Measurements from ENCODE around the gene FNBP1.

FNBP1 gene

DNA sequence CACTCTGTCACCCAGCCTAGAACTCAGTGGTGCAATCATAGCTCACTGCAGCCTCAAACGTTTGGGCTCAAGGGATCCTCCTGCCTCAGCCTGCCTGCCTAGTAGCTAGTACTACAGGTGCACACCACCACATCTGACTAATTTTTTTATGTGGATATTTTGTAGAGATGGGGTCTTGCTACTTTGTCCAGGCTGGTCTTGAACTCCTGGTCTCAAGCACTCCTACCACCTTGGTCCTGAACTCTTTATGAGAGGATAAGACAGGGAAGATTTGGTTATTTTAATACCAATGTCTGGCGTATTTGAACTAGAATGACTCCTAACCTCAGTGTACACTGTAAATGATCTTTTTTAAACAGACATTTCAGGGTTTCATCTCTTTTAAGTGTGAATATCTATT is 19.8 kb upstream of the FNBP1 start:
- no peaks in the 10 kb centered on the region for H3K4me1 ChIP-seq (ENCODE audit: low read length)

GRCh38 chr9:130060296-130060695 is 17.3 kb upstream of the FNBP1 start:
- Histone ChIP-seq H3K9me2 (replicated peaks; ENCODE audit: insufficient read depth, low read length) (no peaks in the 10 kb centered on the region), H3K4me1 (ENCODE audit: low read length) (no peaks in the 10 kb centered on the region), H3K4me2 (ENCODE audit: low read depth, low read length) (no peak overlapping the region), H2AFZ (ENCODE audit: low read length) (no peak overlapping the region), H3F3A (ENCODE audit: insufficient read depth, low read length) (no peaks in the 10 kb centered on the region), H3K9ac (ENCODE audit: low read length) (no peak overlapping the region), H3K4me3 (ENCODE audit: low read length) (no peak overlapping the region), H3K79me2 (ENCODE audit: low read length) (peaks cover 72% of the 10 kb centered on the region), H3K27me3 (replicated peaks; ENCODE audit: insufficient read depth, low read length) (no peaks in the 10 kb centered on the region), H3K9me3 (replicated peaks; ENCODE audit: insufficient read depth, low read length) (no peaks in the 10 kb centered on the region), H4K20me1 (ENCODE audit: insufficient read depth, low read length) (no peaks in the 10 kb centered on the region), H3K36me3 (replicated peaks; ENCODE audit: insufficient read depth, low read length) (no peaks in the 10 kb centered on the region), H3K27ac (ENCODE audit: low read length) (no peak overlapping the region)
- TF ChIP-seq, protein P1, sequence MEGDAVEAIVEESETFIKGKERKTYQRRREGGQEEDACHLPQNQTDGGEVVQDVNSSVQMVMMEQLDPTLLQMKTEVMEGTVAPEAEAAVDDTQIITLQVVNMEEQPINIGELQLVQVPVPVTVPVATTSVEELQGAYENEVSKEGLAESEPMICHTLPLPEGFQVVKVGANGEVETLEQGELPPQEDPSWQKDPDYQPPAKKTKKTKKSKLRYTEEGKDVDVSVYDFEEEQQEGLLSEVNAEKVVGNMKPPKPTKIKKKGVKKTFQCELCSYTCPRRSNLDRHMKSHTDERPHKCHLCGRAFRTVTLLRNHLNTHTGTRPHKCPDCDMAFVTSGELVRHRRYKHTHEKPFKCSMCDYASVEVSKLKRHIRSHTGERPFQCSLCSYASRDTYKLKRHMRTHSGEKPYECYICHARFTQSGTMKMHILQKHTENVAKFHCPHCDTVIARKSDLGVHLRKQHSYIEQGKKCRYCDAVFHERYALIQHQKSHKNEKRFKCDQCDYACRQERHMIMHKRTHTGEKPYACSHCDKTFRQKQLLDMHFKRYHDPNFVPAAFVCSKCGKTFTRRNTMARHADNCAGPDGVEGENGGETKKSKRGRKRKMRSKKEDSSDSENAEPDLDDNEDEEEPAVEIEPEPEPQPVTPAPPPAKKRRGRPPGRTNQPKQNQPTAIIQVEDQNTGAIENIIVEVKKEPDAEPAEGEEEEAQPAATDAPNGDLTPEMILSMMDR (IDR thresholded peaks at IDR 0.05; ENCODE audit: low read length): no peak
- no peak for TF ChIP-seq EZH2 (optimal IDR thresholded peaks at IDR 0.05; ENCODE audit: low read depth, low read length)
- no peak for TF ChIP-seq EZH2phosphoT487 (IDR thresholded peaks at IDR 0.05; ENCODE audit: low read length)
- DNase-seq: no peak

More for the DNA sequence above, 19.8 kb upstream of the FNBP1 start:
- Histone ChIP-seq H2AFZ (ENCODE audit: low read length) (no peak overlapping the region), H4K20me1 (ENCODE audit: insufficient read depth, low read length) (no peaks in the 10 kb centered on the region), H3K79me2 (ENCODE audit: low read length) (peaks cover 72% of the 10 kb centered on the region), H3K9me3 (replicated peaks; ENCODE audit: insufficient read depth, low read length) (no peaks in the 10 kb centered on the region), H3F3A (ENCODE audit: insufficient read depth, low read length) (no peaks in the 10 kb centered on the region), H3K27me3 (replicated peaks; ENCODE audit: insufficient read depth, low read length) (no peaks in the 10 kb centered on the region), H3K4me2 (ENCODE audit: low read depth, low read length) (no peak overlapping the region), H3K9ac (ENCODE audit: low read length) (no peak overlapping the region), H3K9me2 (replicated peaks; ENCODE audit: insufficient read depth, low read length) (no peaks in the 10 kb centered on the region), H3K36me3 (replicated peaks; ENCODE audit: insufficient read depth, low read length) (no peaks in the 10 kb centered on the region), H3K27ac (ENCODE audit: low read length) (no peak overlapping the region), H3K4me3 (ENCODE audit: low read length) (no peak overlapping the region)
- no peak for DNase-seq
- TF ChIP-seq, protein P1 (IDR thresholded peaks at IDR 0.05; ENCODE audit: low read length): no peak
- no peak for TF ChIP-seq EZH2 (optimal IDR thresholded peaks at IDR 0.05; ENCODE audit: low read depth, low read length)
- TF ChIP-seq EZH2phosphoT487 (IDR thresholded peaks at IDR 0.05; ENCODE audit: low read length): no peak

- 0 out of 2 replicates have a peak, but pooled peaks cover 5% of the 10 kb centered on the region for H3K4me1 ChIP-seq (ENCODE audit: low read length)
- DNase-seq: no peak
- H3K4me2 ChIP-seq (ENCODE audit: low read depth, low read length): no peak overlapping the region
These were observed 15.9 kb upstream of the FNBP1 start for GRCh38 chr9:130058887-130059286.

More at GRCh38 chr9:130058887-130059286, 15.9 kb upstream of the FNBP1 start:
- Histone ChIP-seq H3K79me2 (ENCODE audit: low read length) (peaks cover 78% of the 10 kb centered on the region), H3K4me3 (ENCODE audit: low read length) (no peak overlapping the region), H3F3A (ENCODE audit: insufficient read depth, low read length) (no peaks in the 10 kb centered on the region), H2AFZ (ENCODE audit: low read length) (no peak overlapping the region), H3K27me3 (replicated peaks; ENCODE audit: insufficient read depth, low read length) (no peaks in the 10 kb centered on the region), H4K20me1 (ENCODE audit: insufficient read depth, low read length) (no peaks in the 10 kb centered on the region), H3K9me2 (replicated peaks; ENCODE audit: insufficient read depth, low read length) (no peaks in the 10 kb centered on the region), H3K9me3 (replicated peaks; ENCODE audit: insufficient read depth, low read length) (no peaks in the 10 kb centered on the region), H3K36me3 (replicated peaks; ENCODE audit: insufficient read depth, low read length) (no peaks in the 10 kb centered on the region), H3K9ac (ENCODE audit: low read length) (no peak overlapping the region), H3K27ac (ENCODE audit: low read length) (no peak overlapping the region)
- TF ChIP-seq EZH2 (optimal IDR thresholded peaks at IDR 0.05; ENCODE audit: low read depth, low read length): no peak
- TF ChIP-seq EZH2phosphoT487 (IDR thresholded peaks at IDR 0.05; ENCODE audit: low read length): no peak
- TF ChIP-seq, protein P1 (IDR thresholded peaks at IDR 0.05; ENCODE audit: low read length): no peak
